ENCODE measurements around the gene SLC1A7.

The SLC1A7 gene

GRCh38 chr1:53114581-53115400 lies 27.6 kb downstream of the SLC1A7 start:
- no peak for DNase-seq

DNA sequence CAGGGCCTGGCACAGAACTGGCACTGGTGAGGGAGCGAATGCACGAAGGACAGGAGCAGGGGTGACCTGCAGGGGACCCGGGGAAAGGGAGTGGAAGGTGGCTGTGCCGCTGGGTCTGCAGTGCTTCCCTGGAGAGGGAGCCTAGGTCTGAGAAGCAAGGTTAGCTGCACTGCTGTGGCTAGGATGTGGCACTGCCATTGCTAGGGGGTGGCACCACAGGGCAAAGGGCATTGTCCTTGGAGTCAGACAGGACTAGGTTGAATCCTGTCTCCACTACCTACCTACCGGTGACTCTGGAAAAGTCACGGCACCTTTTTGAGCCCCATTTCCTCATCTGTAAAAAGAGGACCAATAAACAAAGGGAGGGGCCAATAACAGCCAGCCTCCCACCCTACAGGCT lies 28.3 kb downstream of the SLC1A7 start:
- no peak for DNase-seq

DNA sequence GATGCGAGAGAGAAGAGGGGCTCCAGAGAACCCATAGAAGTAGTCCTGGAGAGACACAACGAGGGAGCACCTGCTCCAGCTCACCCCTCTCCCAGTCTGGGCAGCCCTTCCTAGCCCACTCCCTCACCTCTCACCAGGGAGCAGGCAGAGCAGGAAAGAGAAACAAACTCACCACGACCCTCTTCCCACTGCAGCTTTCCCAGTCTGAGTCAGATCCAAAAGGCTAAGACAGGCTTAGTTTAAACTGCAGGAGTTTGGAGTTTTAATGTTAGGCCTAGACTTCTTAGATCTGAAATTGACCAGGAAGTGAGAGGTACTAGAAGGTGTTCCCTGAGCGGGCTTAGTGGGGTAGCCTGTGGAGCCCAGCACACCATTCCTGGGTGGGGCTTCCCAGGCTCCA lies 29.6 kb downstream of the SLC1A7 start:
- DNase-seq = no peak

DNA sequence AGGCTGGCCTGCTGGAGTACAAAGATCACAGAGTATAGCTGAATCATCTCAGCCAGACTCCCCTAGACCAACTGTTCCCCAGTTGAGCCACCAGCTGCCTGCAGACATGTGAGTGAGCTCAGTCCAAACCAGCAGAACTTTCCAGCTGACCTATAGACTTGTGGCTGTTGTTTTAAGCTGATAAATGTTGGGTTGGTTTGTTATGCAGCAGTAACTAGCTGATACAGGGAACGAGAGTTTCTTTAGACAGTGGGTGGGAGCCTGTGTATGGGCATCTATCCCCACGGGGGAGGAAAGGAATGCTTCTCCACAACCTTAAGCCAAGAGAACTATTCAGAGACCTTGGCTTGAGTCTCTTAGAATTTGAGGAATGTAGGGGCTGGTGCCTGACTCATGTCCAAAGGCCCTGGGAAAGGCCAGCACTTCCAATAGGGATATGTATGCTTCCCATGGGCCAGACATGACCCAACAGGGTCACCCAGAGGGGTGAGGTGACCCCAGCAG lies 30.1 kb downstream of the SLC1A7 start:
- DNase-seq = no peak

DNA sequence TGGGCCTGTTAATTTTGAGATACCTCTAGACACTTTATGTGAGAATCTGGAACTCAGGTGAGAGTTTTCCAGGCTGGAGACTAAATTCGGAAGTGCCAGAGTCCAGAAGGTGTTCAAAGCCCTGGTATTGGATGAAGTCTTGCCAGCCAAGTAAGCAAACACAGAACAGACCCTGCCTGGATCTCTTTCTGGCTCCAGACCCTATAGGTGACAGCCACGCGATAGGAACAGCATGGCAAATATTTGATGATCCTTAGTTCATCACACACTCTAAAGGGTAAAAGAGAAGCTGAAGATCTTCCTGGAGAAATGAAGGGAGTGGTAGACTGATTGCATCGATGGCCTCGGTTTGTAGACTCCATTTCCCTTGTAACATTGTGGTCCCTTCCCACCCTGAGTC lies 30.7 kb downstream of the SLC1A7 start:
- no peak for DNase-seq

GRCh38 chr1:53111073-53111556 lies 31.3 kb downstream of the SLC1A7 start:
- DNase-seq = no peak

- no peak for DNase-seq
Observed at GRCh38 chr1:53110370-53111072, 31.9 kb downstream of the SLC1A7 start.

- DNase-seq = no peak
Observed at GRCh38 chr1:53108646-53109580, 33.5 kb downstream of the SLC1A7 start.

- no peak for DNase-seq
Observed at GRCh38 chr1:53107570-53108322, 34.7 kb downstream of the SLC1A7 start.

- DNase-seq = no peak
Observed at GRCh38 chr1:53107090-53107489, 35.3 kb downstream of the SLC1A7 start.

DNA sequence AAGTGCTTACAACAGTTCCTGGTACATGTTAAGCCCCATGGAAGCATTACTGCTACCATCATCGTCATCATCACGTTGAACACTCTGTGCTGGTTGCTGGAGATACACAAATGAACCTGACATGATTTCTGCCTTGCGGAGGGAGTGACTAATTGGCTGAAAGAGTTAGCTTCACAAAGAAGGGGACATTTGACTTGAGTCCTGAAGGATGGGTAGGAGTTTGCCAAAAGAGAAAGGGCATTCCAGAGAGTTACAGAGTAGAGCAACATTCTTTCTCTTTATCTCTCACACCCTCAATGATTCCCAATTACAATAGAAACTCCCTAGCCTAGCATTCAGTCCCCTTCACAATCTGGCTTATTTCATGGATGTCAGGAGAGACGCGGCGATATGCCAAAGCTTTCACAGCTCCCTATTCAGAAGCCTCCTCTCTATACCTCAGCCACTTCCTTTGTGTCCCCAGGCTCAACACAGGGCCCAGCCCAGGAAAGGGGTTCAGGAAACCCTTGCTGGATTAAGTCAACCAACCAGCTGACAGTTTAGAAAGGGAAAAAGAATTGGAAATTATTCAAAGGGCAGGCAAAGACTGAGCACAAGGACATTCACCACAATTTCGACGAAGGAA lies 38.0 kb downstream of the SLC1A7 start:
- DNase-seq = no peak

- DNase-seq = no peak
Observed at GRCh38 chr1:53094533-53094919, 47.9 kb downstream of the SLC1A7 start.

DNA sequence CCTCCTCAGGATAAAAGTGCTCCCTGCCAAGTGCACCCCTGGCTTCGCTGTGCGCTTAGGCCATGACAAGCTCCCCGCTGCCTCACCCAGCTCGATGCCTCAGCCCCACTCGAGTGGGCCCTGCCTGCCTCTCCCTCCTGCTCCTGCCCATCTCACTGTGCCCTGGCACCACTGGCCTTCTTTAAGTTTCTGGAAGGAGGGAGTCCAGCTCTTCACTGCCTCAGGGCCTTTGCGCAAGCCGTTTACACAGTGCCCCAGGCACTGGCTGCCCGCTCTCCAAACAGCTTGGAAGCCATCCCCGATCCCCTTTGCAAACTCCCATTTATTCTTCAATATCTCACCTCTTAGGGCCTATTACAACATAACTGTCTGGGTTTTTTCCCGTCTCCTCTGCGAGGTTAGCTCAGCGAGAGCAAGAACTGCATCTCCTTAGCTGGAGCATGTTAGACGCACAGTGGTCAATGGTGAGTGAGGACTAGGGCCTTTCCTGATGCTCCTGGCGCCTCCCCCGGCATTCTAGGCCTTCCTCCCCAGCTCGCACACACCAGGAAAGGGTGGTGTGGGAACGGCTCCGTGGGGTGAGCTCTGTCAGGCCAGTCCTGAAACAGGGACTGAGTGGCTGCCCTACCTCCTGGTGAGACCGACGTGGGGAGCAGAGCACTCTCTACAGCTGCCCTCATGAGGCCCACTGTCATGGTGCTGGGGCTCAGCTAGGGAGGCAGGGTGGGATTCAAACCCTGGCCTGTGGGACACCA lies 48.5 kb downstream of the SLC1A7 start:
- no peak for DNase-seq

DNA sequence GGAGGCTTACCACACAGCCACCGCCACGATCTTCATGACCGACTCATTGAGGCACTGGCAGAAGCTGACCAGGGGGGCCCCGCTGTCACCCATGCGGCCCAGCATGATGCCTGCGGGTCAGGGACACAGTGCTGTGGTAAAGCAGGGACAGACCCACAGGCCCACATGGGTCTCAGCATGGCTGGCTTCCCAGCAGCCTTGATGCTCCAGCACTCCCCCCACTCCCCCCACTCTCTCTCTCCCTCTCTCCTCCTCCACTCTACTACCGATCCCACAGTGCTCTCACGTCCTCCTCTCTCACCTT lies 49.0 kb downstream of the SLC1A7 start:
- no peak for DNase-seq

DNA sequence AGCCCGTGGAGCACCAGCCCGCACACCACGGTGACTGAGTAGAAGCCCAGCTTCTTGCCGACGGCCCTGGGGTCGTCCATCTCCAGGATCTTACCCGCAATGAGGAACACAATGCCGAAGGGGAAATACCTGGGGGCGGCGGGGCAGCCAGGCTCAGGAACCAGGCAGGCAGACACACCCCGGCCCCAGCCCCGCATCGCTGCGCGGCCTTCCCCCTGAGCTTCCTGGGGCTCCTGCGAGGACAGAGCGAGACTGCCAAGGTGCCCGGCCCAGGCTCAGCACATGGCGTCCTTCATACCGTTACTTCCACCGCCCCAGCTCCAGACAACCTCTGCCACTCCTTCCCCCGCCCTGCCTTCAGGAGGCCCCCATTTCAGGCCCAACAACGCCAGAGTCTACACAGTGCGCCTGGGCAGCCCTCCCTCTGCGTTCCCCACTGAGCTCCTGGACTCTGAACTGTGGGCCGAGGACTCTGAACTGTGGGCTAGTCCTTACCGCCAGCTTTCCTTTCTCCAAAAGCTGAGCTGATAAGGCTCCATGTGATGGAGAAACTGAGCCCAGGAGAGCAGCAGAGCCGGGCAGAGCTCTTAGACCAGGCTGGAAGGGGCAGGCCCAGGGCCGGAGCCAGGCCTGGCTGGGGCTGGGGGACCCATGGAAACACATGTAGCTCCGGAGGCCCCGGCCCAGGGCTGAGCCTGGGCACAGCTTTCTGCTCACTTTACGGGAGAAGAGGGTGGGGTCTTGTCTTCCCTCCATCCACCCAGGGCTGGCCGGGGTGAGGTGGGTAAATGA lies 49.6 kb downstream of the SLC1A7 start:
- no peak for DNase-seq

DNA sequence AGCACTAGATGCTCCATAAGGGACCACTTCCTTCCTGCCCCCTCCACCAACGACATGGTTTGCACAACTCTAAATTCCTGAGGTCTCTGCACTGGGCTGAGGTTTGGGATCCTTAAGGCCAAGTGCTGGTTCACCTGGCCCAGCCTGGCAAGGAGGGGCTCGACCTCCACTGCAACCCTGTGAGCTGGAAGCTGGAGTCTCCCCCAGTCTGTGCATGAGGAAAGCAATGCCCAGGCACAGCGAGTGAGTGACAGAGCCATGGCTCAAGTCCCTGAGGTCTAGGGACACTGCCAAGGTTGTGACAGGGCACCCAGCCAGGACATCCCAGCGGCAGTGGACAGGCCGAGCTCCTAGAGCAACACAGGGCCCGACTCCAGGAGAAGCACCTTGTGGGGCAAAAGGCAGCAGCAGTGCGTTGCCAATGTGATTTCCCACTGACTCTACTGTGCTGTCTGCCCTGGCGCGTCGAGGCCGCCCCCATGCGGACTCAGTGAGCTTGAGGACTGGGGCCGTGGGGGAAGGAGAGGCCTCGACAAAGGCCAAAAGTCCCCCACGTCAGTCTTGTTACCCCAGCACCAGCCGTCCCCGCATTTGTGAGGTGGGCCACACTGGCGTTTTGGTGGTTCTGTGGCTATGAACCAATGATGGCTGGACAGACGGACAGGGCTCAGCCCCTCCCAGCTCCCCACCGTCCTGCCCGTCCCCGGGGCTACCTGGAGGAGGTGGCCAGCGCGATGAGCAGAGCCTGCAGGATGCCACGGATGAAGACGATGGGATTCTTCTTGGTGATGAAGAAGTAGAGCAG lies 50.4 kb downstream of the SLC1A7 start:
- no peak for DNase-seq

- DNase-seq = no peak
Observed at GRCh38 chr1:53090227-53091147, 52.0 kb downstream of the SLC1A7 start.

All from T-helper 1 cell (primary cell).